Endothelial cell of umbilical vein (primary cell): ENCODE data around the gene ZNF511. TPM values are rescaled to one million over a fixed set of nuclear protein-coding genes. Genes with fewer than 3 reads are reported as not detected.

Experiments used
- BruUV-seq: library from RNA; stranded (reverse); fragments of 400-500 nt; replicated peaks from 2 replicates; lab custom pipeline; 2021; lab: Mats Ljungman, UMichigan
- CTCF ChIA-PET: fragments of 300-600, 350-600 bp; sonication (Branson Sonifier 250); formaldehyde crosslinking; loops from one replicate; lab custom pipeline; 2021; ENCODE audit warnings: antibody characterized with exemption, inconsistent platforms; lab: Charles Lee
- POLR2A ChIA-PET: fragments of 300-600, 350-600 bp; sonication (Branson Sonifier 250); formaldehyde crosslinking; loops from one replicate; lab custom pipeline; 2021; ENCODE audit warnings: antibody characterized with exemption, inconsistent platforms; lab: Charles Lee
- DNase-seq: peaks from one replicate; pipeline ENCODE4 v3.0.0-alpha.2; 2011; ENCODE audit warnings: low read depth, low spot score
- FAIRE-seq: peaks from 2 replicates; lab custom pipeline; 2011; peaks lifted over from hg19 to GRCh38; lab: Jason Lieb, UNC
- H2AFZ ChIP-seq: 2 replicates; pipeline ENCODE4 v1.6.0; 2012; ENCODE audit warnings: low read depth, low read length, control low read depth, inconsistent platforms
- H3K27ac ChIP-seq: 2 replicates; pipeline ENCODE4 v1.5.1; 2011; ENCODE audit warnings: low read depth, mild to moderate bottlenecking, control low read depth, low read length, moderate library complexity; ENCODE audit not compliant: insufficient read depth
- H3K27me3 ChIP-seq, 2 experiments: 2 replicates each; pipeline versions ENCODE4 v1.6.0 to v1.6.1; 2011; ENCODE audit warnings: low read length in 2 of 2, mixed read lengths in 1 of 2; ENCODE audit not compliant: control insufficient read depth in 2 of 2, insufficient read depth in 2 of 2
- H3K36me3 ChIP-seq, 2 experiments: 2 replicates in 1 of 2; 3 replicates in 1 of 2; pipeline ENCODE4 v1.5.1; 2011; ENCODE audit warnings: low read length in 2 of 2, mild to moderate bottlenecking in 1 of 2, moderate library complexity in 1 of 2; ENCODE audit not compliant: control insufficient read depth in 2 of 2, insufficient read depth in 2 of 2; ENCODE audit errors: extremely low read depth in 1 of 2
- H3K4me1 ChIP-seq: 3 replicates; pipeline ENCODE4 v1.5.1; 2011; ENCODE audit warnings: mild to moderate bottlenecking, low read length; ENCODE audit not compliant: control insufficient read depth, insufficient read depth; ENCODE audit errors: extremely low read depth
- H3K4me2 ChIP-seq: 2 replicates; pipeline ENCODE4 v1.6.1; 2011; ENCODE audit warnings: low read length, control low read depth, mixed read lengths; ENCODE audit not compliant: insufficient read depth
- H3K4me3 ChIP-seq, 3 experiments: fragments of 200-600 bp in 1 of 3; sonication (generic), shearing (Covaris generic) in 1 of 3; replicated peaks in 1 of 3; 2 replicates each; pipeline ENCODE4 v1.5.1; 2011 to 2016; ENCODE audit warnings: control low read depth in 3 of 3, low read length in 3 of 3, mild to moderate bottlenecking in 2 of 3, inconsistent platforms in 1 of 3, low read depth in 1 of 3, moderate library complexity in 1 of 3; ENCODE audit not compliant: insufficient read depth in 1 of 3
- H3K79me2 ChIP-seq: 2 replicates; pipeline ENCODE4 v1.6.0; 2012; ENCODE audit warnings: low read length, inconsistent platforms; ENCODE audit not compliant: control insufficient read depth, insufficient read depth
- H3K9ac ChIP-seq: replicated peaks from 2 replicates; pipeline ENCODE3; 2011; ENCODE audit warnings: low read length, control low read depth; ENCODE audit not compliant: insufficient read depth; ENCODE audit errors: extremely low read depth
- H3K9me1 ChIP-seq: replicated peaks from 3 replicates; pipeline ENCODE4 v1.6.0; 2011; ENCODE audit warnings: mild to moderate bottlenecking, low read length; ENCODE audit not compliant: control insufficient read depth, insufficient read depth; ENCODE audit errors: extremely low read depth
- H3K9me3 ChIP-seq: replicated peaks from 2 replicates; pipeline ENCODE4 v1.5.1; 2012; ENCODE audit warnings: low read length, inconsistent platforms; ENCODE audit not compliant: control insufficient read depth, insufficient read depth
- H4K20me1 ChIP-seq: replicated peaks from 2 replicates; pipeline ENCODE3; 2011; ENCODE audit warnings: mild to moderate bottlenecking, low read length; ENCODE audit not compliant: control insufficient read depth, insufficient read depth; ENCODE audit errors: extremely low read depth
- CTCF ChIP-seq, 2 donors: IDR thresholded peaks; 1 replicate in 1 of 2; 2 replicates in 1 of 2; pipeline ENCODE4 v1.5.1; 2011; ENCODE audit warnings: low read length in 2 of 2, mild to moderate bottlenecking in 2 of 2, moderate library complexity in 2 of 2, control low read depth in 1 of 2, inconsistent platforms in 1 of 2, low read depth in 1 of 2; ENCODE audit not compliant: insufficient read depth in 1 of 2; ENCODE audit errors: extremely low read depth in 1 of 2
- EZH2 ChIP-seq: IDR thresholded peaks from 2 replicates; pipeline ENCODE4 v1.6.1; 2012; ENCODE audit warnings: borderline replicate concordance, low read depth, mild to moderate bottlenecking, moderate library complexity, low read length, inconsistent platforms; ENCODE audit not compliant: severe bottlenecking
- FOS ChIP-seq: IDR thresholded peaks from 2 replicates; pipeline ENCODE4 v1.6.1; 2011; ENCODE audit warnings: mild to moderate bottlenecking, low read length, moderate library complexity, borderline replicate concordance; ENCODE audit not compliant: insufficient read depth
- GATA2 ChIP-seq: IDR thresholded peaks from 2 replicates; pipeline ENCODE4 v1.7.0; 2011; ENCODE audit warnings: low read depth, mild to moderate bottlenecking, moderate library complexity, mixed read lengths, low read length; ENCODE audit not compliant: insufficient read length, insufficient read depth
- JUN ChIP-seq: IDR thresholded peaks from 2 replicates; pipeline ENCODE4 v1.6.1; 2011; ENCODE audit warnings: borderline replicate concordance, low read depth; ENCODE audit not compliant: insufficient read length, insufficient read depth
- MYC ChIP-seq: IDR thresholded peaks from one replicate; pipeline ENCODE4 v1.6.1; 2011; ENCODE audit warnings: mild to moderate bottlenecking, low read depth, low read length
- POLR2A ChIP-seq: IDR thresholded peaks from 2 replicates; pipeline ENCODE4 v1.6.1; 2012; ENCODE audit warnings: low read depth, mild to moderate bottlenecking, control low read depth, low read length
- POLR2AphosphoS5 ChIP-seq: IDR thresholded peaks from 2 replicates; pipeline ENCODE4 v1.6.1; 2012; ENCODE audit warnings: low read depth, mild to moderate bottlenecking, control low read depth, low read length, moderate library complexity; ENCODE audit not compliant: insufficient read depth
- dilution Hi-C: fragments of 300-500 bp; cut with MboI; formaldehyde crosslinking; loops from one replicate; pipeline ENCODE4 v1.15.0; 2019; ENCODE audit warnings: low sequenced_read_pairs; ENCODE audit not compliant: extremely low pct_ligation_motif_present
- intact Hi-C: fragments of 100-400 bp; cut with micrococcal nuclease; formaldehyde crosslinking; loops from one replicate; pipeline ENCODE4 v1.10.0; 2022
- polyA plus RNA-seq, 4 experiments: library from polyadenylated mRNA; depleted of rRNA in 3 of 4; stranded (reverse) in 3 of 4; unstranded in 1 of 4; fragments of >200 nt; gene quantifications; 2 replicates each; pipeline versions ENCODE4 v1.2.1 to v1.2.3, GENCODE V29; 2011 to 2012; ENCODE audit warnings: missing spikeins in 1 of 4
- total RNA-seq: library from RNA; stranded (reverse); gene quantifications from 2 replicates; pipeline ENCODE4 v1.2.3, GENCODE V29; 2021
- TF ChIP-seq, protein P1 (sequence below): IDR thresholded peaks from 2 replicates; pipeline ENCODE4 v1.6.1; 2011; ENCODE audit not compliant: insufficient read depth, insufficient read length

The ZNF511 gene
- total and polyA plus RNA-seq, 2 donors (not counting 3 experiments of a cell fraction or from before 2014, with no cell fraction given): 25.6 to 37.9 TPM

DNA sequence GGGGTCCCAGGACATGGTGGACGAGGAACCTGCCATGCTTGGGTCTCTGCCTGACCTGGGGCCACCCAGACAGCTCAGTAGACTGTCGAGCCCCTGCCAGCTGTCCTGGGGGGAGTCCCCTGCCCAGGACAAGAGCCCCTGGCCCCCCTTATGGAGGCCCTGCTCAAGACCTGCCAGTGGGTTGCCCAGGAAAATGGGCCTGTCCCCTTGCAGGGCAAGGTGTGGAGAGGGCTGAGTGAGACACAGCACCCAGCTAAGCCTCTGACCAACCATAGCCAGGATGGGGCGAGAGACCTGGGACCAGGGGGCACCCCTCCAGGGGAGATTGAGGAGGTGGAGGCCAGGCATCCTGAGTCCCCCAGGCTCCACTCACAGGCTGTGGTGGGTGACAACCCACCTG is 47.3 kb downstream of the ZNF511 start:
- CTCF ChIA-PET: interaction anchor here (3.6 kb wide), 1 partner anchor 26 kb away, joined by 20 read pairs; no protein-coding TSS in a partner anchor

More for the DNA sequence above, 47.3 kb downstream of the ZNF511 start:
- intact Hi-C loops (loop anchor here (2.0 kb wide), 1 partner anchor 27 kb away; no protein-coding TSS in a partner anchor), dilution Hi-C loops (no loop called here)
- H3K27me3 ChIP-seq: no peaks in the 10 kb centered on the region
- no peak overlapping the region for H2AFZ ChIP-seq
- peaks cover 3% of the 10 kb centered on the region for H3K4me1 ChIP-seq
- no peak for FAIRE-seq
- POLR2A ChIA-PET: no interaction called here
- no peaks in the 10 kb centered on the region for H3K9me3 ChIP-seq
- no peaks in the 10 kb centered on the region for H3K36me3 ChIP-seq
- no peak overlapping the region for H3K4me3 ChIP-seq
- TF ChIP-seq POLR2AphosphoS5 (no peak), GATA2 (no peak), EZH2 (no peak), JUN (no peak), FOS (no peak), CTCF (IDR thresholded peaks at IDR 0.05; ENCODE audit: extremely low read depth in 1 of 2, insufficient read depth in 1 of 2, low read depth in 1 of 2, low read length in 2 of 2) (no peak), MYC (no peak), POLR2A (no peak)
- TF ChIP-seq, protein P1, sequence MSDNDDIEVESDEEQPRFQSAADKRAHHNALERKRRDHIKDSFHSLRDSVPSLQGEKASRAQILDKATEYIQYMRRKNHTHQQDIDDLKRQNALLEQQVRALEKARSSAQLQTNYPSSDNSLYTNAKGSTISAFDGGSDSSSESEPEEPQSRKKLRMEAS: no peak
- H3K4me2 ChIP-seq: no peak overlapping the region
- no TSS peak for BruUV-seq
- no peak overlapping the region for H3K9ac ChIP-seq
- no peaks in the 10 kb centered on the region for H3K9me1 ChIP-seq
- no peak for DNase-seq
- no peaks in the 10 kb centered on the region for H3K79me2 ChIP-seq
- no peaks in the 10 kb centered on the region for H4K20me1 ChIP-seq
- H3K27ac ChIP-seq: no peak overlapping the region
